K562 (cell line): Measurements from ENCODE around the gene TXNDC9. TPM values are rescaled to one million over a fixed set of nuclear protein-coding genes. Genes with fewer than 3 reads are reported as not detected.

Experiments
- ATAC-seq: fragments of 200-7000 bp; cut with Tn5 transposase; 3 replicates; pipeline ENCODE4 v1.9.1; 2020; ENCODE audit warnings: moderate library complexity
- BruUV-seq: library from RNA; stranded (reverse); fragments of 400-500 nt; replicated peaks from 2 replicates; lab custom pipeline; 2021; lab: Mats Ljungman, UMichigan
- CTCF ChIA-PET: fragments of 300-600 bp; formaldehyde crosslinking; extraction: SDS; loops from one replicate; lab custom pipeline; 2021; ENCODE audit warnings: low intra/inter-chr PET ratio; lab: Yijun Ruan, JAX
- POLR2A ChIA-PET: fragments of 300-600, 350-650 bp; sonication (Branson Sonifier 250); formaldehyde crosslinking; extraction: SDS; loops from one replicate; lab custom pipeline; 2021; ENCODE audit warnings: antibody characterized with exemption, inconsistent platforms; lab: Yijun Ruan, JAX
- DNase-seq, 4 experiments: peaks; one replicate each; pipeline versions ENCODE4 v3.0.0 to v3.0.0-alpha.2; 2011 to 2018; ENCODE audit warnings: low spot score in 3 of 4, mixed read lengths in 3 of 4; ENCODE audit errors: extremely low read depth in 1 of 4
- FAIRE-seq: peaks from 2 replicates; lab custom pipeline; 2011; peaks lifted over from hg19 to GRCh38; lab: Jason Lieb, UNC
- H2AFZ ChIP-seq: 2 replicates; pipeline ENCODE4 v1.6.0; 2011; ENCODE audit warnings: low read depth, low read length, control low read depth, inconsistent platforms
- H3K27ac ChIP-seq: fragments of 200-600 bp; 3 replicates; pipeline ENCODE4 v1.8.0; 2011; ENCODE audit warnings: low read depth, mild to moderate bottlenecking, control low read depth, inconsistent platforms, low read length, moderate library complexity, mixed read lengths; ENCODE audit errors: extremely low read depth
- H3K27me3 ChIP-seq, 2 experiments: fragments of 300-600 bp in 1 of 2; 2 replicates in 1 of 2; 3 replicates in 1 of 2; pipeline versions ENCODE4 v1.6.0 to v1.8.0; 2011; ENCODE audit warnings: inconsistent platforms in 2 of 2, low read length in 2 of 2, mild to moderate bottlenecking in 1 of 2, mixed read lengths in 1 of 2, moderate library complexity in 1 of 2; ENCODE audit not compliant: control insufficient read depth in 2 of 2, insufficient read depth in 2 of 2
- H3K36me3 ChIP-seq: fragments of 300-600 bp; 3 replicates; pipeline ENCODE4 v1.8.0; 2011; ENCODE audit warnings: mild to moderate bottlenecking, low read length, inconsistent platforms; ENCODE audit not compliant: control insufficient read depth, insufficient read depth
- H3K4me1 ChIP-seq, 2 experiments: fragments of 200-600 bp in 1 of 2; replicated peaks in 1 of 2; 2 replicates in 1 of 2; 3 replicates in 1 of 2; pipeline versions ENCODE4 v1.5.1 to v1.8.0; 2011; ENCODE audit warnings: inconsistent platforms in 2 of 2, low read length in 2 of 2, mild to moderate bottlenecking in 1 of 2, mixed read lengths in 1 of 2, moderate library complexity in 1 of 2; ENCODE audit not compliant: control insufficient read depth in 2 of 2, insufficient read depth in 2 of 2
- H3K4me2 ChIP-seq: 2 replicates; pipeline ENCODE4 v1.6.1; 2011; ENCODE audit warnings: low read length, control low read depth, inconsistent platforms, mixed read lengths; ENCODE audit not compliant: insufficient read depth
- H3K4me3 ChIP-seq: fragments of 200-600 bp; sonication (generic), shearing (Covaris generic); 2 replicates; pipeline ENCODE4 v1.5.1; 2016; ENCODE audit warnings: control low read depth, inconsistent platforms
- H3K79me2 ChIP-seq: fragments of 200-600 bp; 3 replicates; pipeline ENCODE4 v1.8.0; 2011; ENCODE audit warnings: low read length, inconsistent platforms; ENCODE audit not compliant: control insufficient read depth, insufficient read depth
- H3K9ac ChIP-seq, 2 experiments: 2 replicates each; pipeline versions ENCODE4 v1.6.0 to v1.6.1; 2011; ENCODE audit warnings: low read depth in 2 of 2, low read length in 2 of 2, control low read depth in 1 of 2, inconsistent platforms in 1 of 2, mild to moderate bottlenecking in 1 of 2, mixed read lengths in 1 of 2; ENCODE audit not compliant: insufficient read depth in 1 of 2
- H3K9me1 ChIP-seq: one replicate; pipeline ENCODE4 v1.6.0; 2011; ENCODE audit warnings: inconsistent platforms, mild to moderate bottlenecking, low read length, moderate library complexity; ENCODE audit not compliant: control insufficient read depth, insufficient read depth
- H3K9me3 ChIP-seq: replicated peaks from 2 replicates; pipeline ENCODE4 v1.5.1; 2011; ENCODE audit warnings: low read depth, low read length, inconsistent platforms; ENCODE audit not compliant: control insufficient read depth, insufficient read depth
- H4K20me1 ChIP-seq: replicated peaks from 2 replicates; pipeline ENCODE4 v1.6.1; 2011; ENCODE audit warnings: low read length, inconsistent platforms, mixed read lengths; ENCODE audit not compliant: control insufficient read depth, insufficient read depth
- CBFB ChIP-seq: sonication (generic); formaldehyde crosslinking; IDR thresholded peaks from 2 replicates; pipeline ENCODE4 v1.4.0; 2020; ENCODE audit warnings: mild to moderate bottlenecking, missing genetic modification reagents
- CHD4 ChIP-seq: fragments of 200-600 bp; sonication (generic); IDR thresholded peaks from 3 replicates; pipeline ENCODE4 v1.6.1; 2012; ENCODE audit warnings: low read depth, mild to moderate bottlenecking, mixed read lengths, low read length, inconsistent platforms; ENCODE audit not compliant: insufficient read depth, insufficient replicate concordance, poor library complexity, severe bottlenecking
- ETS2 ChIP-seq: IDR thresholded peaks from 2 replicates; pipeline ENCODE4 v1.6.1; 2016; ENCODE audit warnings: borderline replicate concordance, missing genetic modification characterization, mild to moderate bottlenecking, moderate library complexity, missing compliant biosample characterization; ENCODE audit not compliant: poor library complexity, severe bottlenecking
- GATAD2B ChIP-seq: fragments of 450-650 bp; IDR thresholded peaks from 2 replicates; pipeline ENCODE4 v1.6.1; 2017; ENCODE audit warnings: mild to moderate bottlenecking, borderline replicate concordance
- IFI16 ChIP-seq: fragments of 250-450 bp; sonication (Bioruptor Pico); IDR thresholded peaks from 2 replicates; pipeline ENCODE4 v2.1.2; 2022; ENCODE audit warnings: mild to moderate bottlenecking, inconsistent platforms
- MTA1 ChIP-seq: fragments of 450-650 bp; IDR thresholded peaks from 2 replicates; pipeline ENCODE4 v1.6.1; 2017; ENCODE audit warnings: borderline replicate concordance
- NCOA2 ChIP-seq, 2 experiments: fragments of 450-650 bp; IDR thresholded peaks; 2 replicates each; pipeline ENCODE4 v1.6.1; 2018; ENCODE audit warnings: mild to moderate bottlenecking in 2 of 2, moderate library complexity in 1 of 2; ENCODE audit not compliant: partially characterized antibody in 2 of 2
- SP2 ChIP-seq: IDR thresholded peaks from 2 replicates; pipeline ENCODE4 v1.6.1; 2011; ENCODE audit warnings: mild to moderate bottlenecking, low read depth, low read length, moderate library complexity; ENCODE audit not compliant: poor library complexity, severe bottlenecking; ENCODE audit errors: extremely low read depth
- ZNF134 ChIP-seq: fragments of 250-450 bp; sonication (Bioruptor Pico); conservative IDR thresholded peaks from 2 replicates; pipeline ENCODE4 v1.4.0; 2020
- ZNF384 ChIP-seq: IDR thresholded peaks from 2 replicates; pipeline ENCODE4 v1.6.1; 2012; ENCODE audit warnings: low read depth, low read length, improper control_type of control experiment
- WGBS: fragments of 100-300 bp; shearing (Covaris generic); methylation state at CpG from one replicate; pipeline ENCODE4 v1.1.6; 2016; ENCODE audit warnings: low coverage, mixed read lengths; ENCODE audit not compliant: insufficient coverage; ENCODE audit errors: missing lambda C conversion rate; 5-methylcytosine and 5-hydroxymethylcytosine counted together
- in situ Hi-C: fragments of 300-500 bp; cut with MboI; formaldehyde crosslinking; loops from 4 replicates; pipeline ENCODE4 v1.15.0; 2018; ENCODE audit warnings: inconsistent platforms, mixed read lengths
- intact Hi-C: fragments of 100-400 bp; cut with micrococcal nuclease; formaldehyde crosslinking; loops from 2 replicates; pipeline ENCODE4 v1.14.2; 2022
- polyA plus RNA-seq, 8 experiments: library from polyadenylated mRNA; depleted of rRNA in 4 of 8; stranded (reverse) in 5 of 8; unstranded in 3 of 8; fragments of >200 nt; fragmentation: Nextera tagmentation in 2 of 8; fragmentation: Illumina TruSeq in 1 of 8; extraction: Ambion mirVana in 2 of 8; extraction: Trizol in 1 of 8; gene quantifications; 2 replicates each; pipeline versions ENCODE4 v1.2.1 to v1.2.3, GENCODE V29; 2011 to 2014; ENCODE audit warnings: inconsistent platforms in 1 of 8, missing spikeins in 1 of 8
- total RNA-seq, 7 experiments: library from RNA; depleted of rRNA in 6 of 7; stranded (reverse); fragments of >200 nt in 6 of 7; fragmentation: Illumina TruSeq in 2 of 7; extraction: Trizol in 2 of 7; gene quantifications; 2 replicates each; pipeline versions ENCODE4 v1.2.1 to v1.2.3, GENCODE V29; 2011 to 2021; ENCODE audit warnings: low replicate concordance in 1 of 7
- TF ChIP-seq, protein P1 (sequence below): fragments of 250-450 bp; sonication (Bioruptor Pico); IDR thresholded peaks from 2 replicates; pipeline ENCODE4 v1.4.0; 2020
- TF ChIP-seq, protein P2 (sequence below): sonication (generic); formaldehyde crosslinking; IDR thresholded peaks from 2 replicates; pipeline ENCODE4 v1.8.1; 2023; ENCODE audit warnings: mild to moderate bottlenecking, missing genetic modification reagents

TXNDC9 gene
- total and polyA plus RNA-seq, 9 of the 15 experiments (the other 6 are each of a cell fraction or from before 2014, with no cell fraction given), result 37.5 to 211 (median 65.5) TPM

DNA sequence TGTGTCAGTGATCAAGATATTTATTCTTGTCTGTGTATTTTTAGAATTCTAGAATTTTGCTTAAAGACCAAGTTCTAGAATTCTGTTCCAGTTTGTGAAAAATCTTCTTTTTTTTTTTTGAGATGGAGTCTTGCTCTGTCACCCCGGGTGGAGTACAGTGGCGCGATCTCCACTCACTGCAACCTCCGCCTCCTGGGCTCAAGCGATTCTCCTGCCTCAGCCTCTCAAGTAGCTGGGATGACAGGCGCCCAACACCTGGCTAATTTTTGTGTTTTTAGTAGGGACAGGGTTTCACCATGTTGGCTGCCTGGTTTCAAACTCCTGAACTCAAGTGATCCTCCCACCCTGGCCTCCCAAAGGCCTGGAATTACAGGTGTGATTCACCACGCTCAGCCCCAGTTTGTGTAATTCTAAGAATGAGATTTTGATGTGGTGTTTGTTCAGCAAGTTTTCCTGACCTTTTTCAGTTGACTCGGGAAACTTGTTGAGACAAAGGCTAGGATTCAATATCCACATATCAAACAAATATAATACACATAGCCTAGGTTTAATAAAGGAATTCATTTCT, 4.6 kb upstream of the TXNDC9 start:
- POLR2A ChIA-PET, result interaction anchor here (0.6 to 1.1 kb wide), 2 partner anchors 10 to 46 kb away, joined by 3 to 4 read pairs; no protein-coding TSS in a partner anchor

More for the DNA sequence above, 4.6 kb upstream of the TXNDC9 start:
- intact Hi-C loops, result no loop called here
- CTCF ChIA-PET, result no interaction called here
- H3K27ac ChIP-seq, result no peak overlapping the region; the same call in 2 of the 3 replicates
- H3K9me3 ChIP-seq, result no peaks in the 10 kb centered on the region
- H3K27me3 ChIP-seq, result no peaks in the 10 kb centered on the region
- TF ChIP-seq CBFB (CRISPR knock-in tag) (no peak), CHD4 (no peak), ZNF384 (0 out of 2 replicates have a peak, but pooled peaks have one; percentile 9), SP2 (no peak), ZNF134 (CRISPR knock-in tag) (no peak), ETS2 (tag) (no peak), MTA1 (no peak), GATAD2B (no peak), NCOA2 (IDR thresholded peaks at IDR 0.05; ENCODE audit: partially characterized antibody in 2 of 2) (no peak), IFI16 (CRISPR knock-in tag) (no peak)
- TF ChIP-seq, protein P1, sequence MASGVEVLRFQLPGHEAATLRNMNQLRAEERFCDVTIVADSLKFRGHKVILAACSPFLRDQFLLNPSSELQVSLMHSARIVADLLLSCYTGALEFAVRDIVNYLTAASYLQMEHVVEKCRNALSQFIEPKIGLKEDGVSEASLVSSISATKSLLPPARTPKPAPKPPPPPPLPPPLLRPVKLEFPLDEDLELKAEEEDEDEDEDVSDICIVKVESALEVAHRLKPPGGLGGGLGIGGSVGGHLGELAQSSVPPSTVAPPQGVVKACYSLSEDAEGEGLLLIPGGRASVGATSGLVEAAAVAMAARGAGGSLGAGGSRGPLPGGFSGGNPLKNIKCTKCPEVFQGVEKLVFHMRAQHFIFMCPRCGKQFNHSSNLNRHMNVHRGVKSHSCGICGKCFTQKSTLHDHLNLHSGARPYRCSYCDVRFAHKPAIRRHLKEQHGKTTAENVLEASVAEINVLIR (CRISPR knock-in tag), result no peak
- TF ChIP-seq, protein P2, sequence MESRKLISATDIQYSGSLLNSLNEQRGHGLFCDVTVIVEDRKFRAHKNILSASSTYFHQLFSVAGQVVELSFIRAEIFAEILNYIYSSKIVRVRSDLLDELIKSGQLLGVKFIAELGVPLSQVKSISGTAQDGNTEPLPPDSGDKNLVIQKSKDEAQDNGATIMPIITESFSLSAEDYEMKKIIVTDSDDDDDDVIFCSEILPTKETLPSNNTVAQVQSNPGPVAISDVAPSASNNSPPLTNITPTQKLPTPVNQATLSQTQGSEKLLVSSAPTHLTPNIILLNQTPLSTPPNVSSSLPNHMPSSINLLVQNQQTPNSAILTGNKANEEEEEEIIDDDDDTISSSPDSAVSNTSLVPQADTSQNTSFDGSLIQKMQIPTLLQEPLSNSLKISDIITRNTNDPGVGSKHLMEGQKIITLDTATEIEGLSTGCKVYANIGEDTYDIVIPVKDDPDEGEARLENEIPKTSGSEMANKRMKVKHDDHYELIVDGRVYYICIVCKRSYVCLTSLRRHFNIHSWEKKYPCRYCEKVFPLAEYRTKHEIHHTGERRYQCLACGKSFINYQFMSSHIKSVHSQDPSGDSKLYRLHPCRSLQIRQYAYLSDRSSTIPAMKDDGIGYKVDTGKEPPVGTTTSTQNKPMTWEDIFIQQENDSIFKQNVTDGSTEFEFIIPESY (CRISPR knock-in tag), result peak; percentile 57; the same call in 1 of the 2 replicates
- peaks cover 95% of the 10 kb centered on the region for H3K79me2 ChIP-seq
- H3K9ac ChIP-seq, result peak overlapping the region in 1 of 2 experiments; percentile 62; a peak in 1 of 4 replicates
- no peaks in the 10 kb centered on the region for H3K9me1 ChIP-seq
- peaks cover 12% of the 10 kb centered on the region; the same call in 1 of the 3 replicates for H3K36me3 ChIP-seq
- FAIRE-seq (no peak), DNase-seq (peak in 1 of 4 experiments; percentile 16), ATAC-seq (no peak)
- peak overlapping the region; percentile 45; the same call in 1 of the 2 replicates for H3K4me2 ChIP-seq
- no TSS peak for BruUV-seq
- 20% methylated on average over 3 of the region's 8 CpGs for WGBS
- peaks cover 5 to 11% of the 10 kb centered on the region in 2 experiments; a peak in 3 of 5 replicates for H3K4me1 ChIP-seq
- peaks cover 17% of the 10 kb centered on the region; the same call in 1 of the 2 replicates for H4K20me1 ChIP-seq
- no peak overlapping the region for H3K4me3 ChIP-seq
- no peak overlapping the region for H2AFZ ChIP-seq
- in situ Hi-C loops, result no loop called here
